Smooth muscle cell (in vitro differentiated cells): ENCODE measurements around the gene MAST1. TPM values are rescaled to one million over a fixed set of nuclear protein-coding genes. Genes with fewer than 3 reads are reported as not detected.
"Not testable (repeated sequence)": the region's sequence is repeated elsewhere in the genome, so short reads cannot be mapped to it uniquely, and the experiment has no call there.

ENCODE experiments used
- DNase-seq: peaks from one replicate; lab custom pipeline; 2025; ENCODE audit not compliant: unreplicated experiment; lab: John Stamatoyannopoulos, UW
- H2AFZ ChIP-seq: fragments of 200-600 bp; sonication (generic); 2 replicates; pipeline ENCODE4 v1.6.0; 2016; ENCODE audit warnings: antibody characterized with exemption, low read depth, mild to moderate bottlenecking
- H3F3A ChIP-seq: fragments of 200-600 bp; sonication (generic); 2 replicates; pipeline ENCODE4 v1.6.0; 2017; ENCODE audit warnings: antibody characterized with exemption, low read depth
- H3K27ac ChIP-seq: fragments of 200-600 bp; sonication (generic); 2 replicates; pipeline ENCODE4 v1.5.1; 2016; ENCODE audit warnings: low read depth, mild to moderate bottlenecking
- H3K27me3 ChIP-seq: fragments of 200-600 bp; sonication (generic); 2 replicates; pipeline ENCODE4 v1.6.1; 2016; ENCODE audit warnings: low read depth, mild to moderate bottlenecking
- H3K36me3 ChIP-seq: fragments of 200-600 bp; sonication (generic); 2 replicates; pipeline ENCODE4 v1.5.1; 2016; ENCODE audit warnings: low read depth
- H3K4me1 ChIP-seq: fragments of 200-600 bp; sonication (generic); 2 replicates; pipeline ENCODE4 v1.5.1; 2016; ENCODE audit warnings: low read depth
- H3K4me2 ChIP-seq: fragments of 200-600 bp; sonication (generic); 2 replicates; pipeline ENCODE4 v1.6.0; 2016; ENCODE audit warnings: mild to moderate bottlenecking
- H3K4me3 ChIP-seq: fragments of 200-600 bp; sonication (generic); 2 replicates; pipeline ENCODE4 v1.5.1; 2016; ENCODE audit warnings: mild to moderate bottlenecking
- H3K79me2 ChIP-seq: fragments of 200-600 bp; sonication (generic); 2 replicates; pipeline ENCODE4 v1.6.0; 2016; ENCODE audit warnings: low read depth, mild to moderate bottlenecking
- H3K9ac ChIP-seq: fragments of 200-600 bp; sonication (generic); 2 replicates; pipeline ENCODE4 v1.6.0; 2016; ENCODE audit warnings: low read depth
- H3K9me3 ChIP-seq: fragments of 200-600 bp; sonication (generic); replicated peaks from 2 replicates; pipeline ENCODE4 v1.5.1; 2016; ENCODE audit warnings: low read depth
- H4K20me1 ChIP-seq: fragments of 200-600 bp; sonication (generic); 2 replicates; pipeline ENCODE4 v1.6.0; 2016; ENCODE audit warnings: low read depth
- WGBS: methylation state at CpG from one replicate; pipeline ENCODE4 v1.1.7; 2016; ENCODE audit warnings: low lambda C conversion rate; 5-methylcytosine and 5-hydroxymethylcytosine counted together
- polyA plus RNA-seq: library from polyadenylated mRNA; unstranded; fragments of >200 nt; fragmentation: Nextera tagmentation; extraction: Ambion mirVana; gene quantifications from 2 replicates; pipeline ENCODE4 v1.2.1, GENCODE V29; 2016
- total RNA-seq: library from RNA; depleted of rRNA; stranded (reverse); fragments of >200 nt; gene quantifications from 2 replicates; pipeline ENCODE4 v1.2.3, GENCODE V29; 2014
- TF ChIP-seq, protein P1 (sequence below): fragments of 200-600 bp; sonication (generic); IDR thresholded peaks from 2 replicates; pipeline ENCODE4 v1.5.1; 2017; ENCODE audit warnings: borderline replicate concordance, mild to moderate bottlenecking, antibody characterized with exemption; ENCODE audit not compliant: insufficient read depth, poor library complexity, severe bottlenecking

MAST1 gene
- total and polyA plus RNA-seq, 2 experiments from 2014 or later: 2.7 to 3.2 TPM

DNA sequence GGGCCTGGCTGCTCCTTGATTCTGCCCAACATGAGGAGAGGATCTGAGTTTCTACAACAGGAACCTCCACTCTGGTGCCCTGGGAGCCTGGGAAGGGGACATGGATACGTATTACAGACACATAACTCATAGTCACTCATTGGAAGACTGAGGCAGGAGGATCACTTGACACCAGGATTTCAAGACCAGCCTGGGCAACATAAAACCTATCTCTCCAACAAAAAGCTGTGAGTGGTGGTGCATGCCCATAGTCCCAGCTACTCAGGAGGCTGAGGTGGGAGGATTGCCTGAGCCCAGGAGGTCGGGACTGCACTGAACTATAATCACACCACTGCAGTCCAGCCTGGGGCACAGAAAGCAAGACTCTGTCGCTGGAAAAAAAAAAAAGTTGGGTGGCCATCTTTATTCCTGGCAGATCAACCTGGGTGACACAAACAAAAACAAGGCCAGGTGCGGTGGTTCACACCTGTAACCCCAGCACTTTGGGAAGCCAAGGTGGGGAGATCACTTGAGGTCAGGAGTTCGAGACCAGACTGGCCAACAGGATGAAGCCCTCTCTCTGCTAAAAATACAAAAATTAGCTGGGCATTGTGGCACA, 49.8 kb downstream of the MAST1 start:
- H3K9me3 ChIP-seq: no peaks in the 10 kb centered on the region
- 78% methylated on average over 5 of the region's 5 CpGs for WGBS
- H3K27me3 ChIP-seq: peaks cover 18% of the 10 kb centered on the region
- no peak for DNase-seq
- no peaks in the 10 kb centered on the region for H3F3A ChIP-seq
- H3K36me3 ChIP-seq: no peaks in the 10 kb centered on the region
- H3K4me1 ChIP-seq: no peaks in the 10 kb centered on the region
- H4K20me1 ChIP-seq: no peaks in the 10 kb centered on the region
- H3K79me2 ChIP-seq: no peaks in the 10 kb centered on the region
- TF ChIP-seq, protein P1, sequence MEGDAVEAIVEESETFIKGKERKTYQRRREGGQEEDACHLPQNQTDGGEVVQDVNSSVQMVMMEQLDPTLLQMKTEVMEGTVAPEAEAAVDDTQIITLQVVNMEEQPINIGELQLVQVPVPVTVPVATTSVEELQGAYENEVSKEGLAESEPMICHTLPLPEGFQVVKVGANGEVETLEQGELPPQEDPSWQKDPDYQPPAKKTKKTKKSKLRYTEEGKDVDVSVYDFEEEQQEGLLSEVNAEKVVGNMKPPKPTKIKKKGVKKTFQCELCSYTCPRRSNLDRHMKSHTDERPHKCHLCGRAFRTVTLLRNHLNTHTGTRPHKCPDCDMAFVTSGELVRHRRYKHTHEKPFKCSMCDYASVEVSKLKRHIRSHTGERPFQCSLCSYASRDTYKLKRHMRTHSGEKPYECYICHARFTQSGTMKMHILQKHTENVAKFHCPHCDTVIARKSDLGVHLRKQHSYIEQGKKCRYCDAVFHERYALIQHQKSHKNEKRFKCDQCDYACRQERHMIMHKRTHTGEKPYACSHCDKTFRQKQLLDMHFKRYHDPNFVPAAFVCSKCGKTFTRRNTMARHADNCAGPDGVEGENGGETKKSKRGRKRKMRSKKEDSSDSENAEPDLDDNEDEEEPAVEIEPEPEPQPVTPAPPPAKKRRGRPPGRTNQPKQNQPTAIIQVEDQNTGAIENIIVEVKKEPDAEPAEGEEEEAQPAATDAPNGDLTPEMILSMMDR: no peak
- no peak overlapping the region for H2AFZ ChIP-seq
- H3K4me3 ChIP-seq: no peak overlapping the region
- no peak overlapping the region for H3K27ac ChIP-seq
- no peak overlapping the region for H3K9ac ChIP-seq
- no peak overlapping the region for H3K4me2 ChIP-seq

- H3K4me3 ChIP-seq: peak overlapping the region; percentile 76
- H3K9ac ChIP-seq: not testable (repeated sequence)
These were observed 52.0 kb downstream of the MAST1 start for GRCh38 chr19:12890299-12890786.

DNA sequence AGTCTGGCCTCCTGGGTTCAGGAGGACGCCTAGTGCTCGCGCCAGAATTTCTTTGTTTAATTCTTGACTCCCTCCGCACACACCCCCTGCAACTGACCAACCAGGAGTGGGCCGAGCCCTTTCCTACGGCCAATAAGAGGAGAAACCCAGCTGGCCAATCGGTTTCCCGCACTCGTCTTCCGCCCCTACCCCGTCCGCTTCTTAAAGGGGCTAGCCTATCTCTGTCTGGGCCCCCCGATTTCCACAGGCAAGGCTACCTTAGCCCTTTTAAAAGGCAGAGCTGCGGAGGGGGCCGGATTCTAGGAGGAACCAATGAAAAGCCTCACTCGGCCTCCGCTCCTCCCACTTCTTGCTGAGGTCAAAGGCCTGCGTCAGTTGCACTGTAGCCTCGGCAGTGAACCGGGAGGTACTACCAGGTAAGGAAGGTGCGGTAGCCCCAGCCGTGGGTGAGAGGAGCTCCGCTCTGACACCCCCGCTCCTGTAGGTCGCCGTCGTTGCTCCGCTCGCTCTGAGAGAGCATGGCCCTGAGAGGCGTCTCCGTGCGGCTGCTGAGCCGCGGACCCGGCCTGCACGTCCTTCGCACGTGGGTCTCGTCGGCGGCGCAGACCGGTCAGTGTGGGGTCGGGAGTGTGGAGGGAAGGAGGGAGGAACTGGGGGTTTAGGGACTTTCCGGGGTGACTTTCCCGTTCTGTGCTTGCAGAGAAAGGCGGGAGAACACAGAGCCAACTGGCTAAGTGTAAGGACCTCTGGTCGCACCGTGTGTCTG, 52.7 kb downstream of the MAST1 start, which contains the start of gene GCDH:
TSS of gene GCDH (plus strand) at position 374 of the 766 bp plus-strand sequence. CDS start at position 519, 145 bp downstream.
- WGBS: 2% methylated on average over 43 of the region's 49 CpGs
- H3K36me3 ChIP-seq: no peaks in the 10 kb centered on the region
- H3K4me2 ChIP-seq: peak within 1 kb of the TSS; percentile 92
- H3F3A ChIP-seq: no peaks in the 10 kb centered on the region
- H3K79me2 ChIP-seq: no peaks in the 10 kb centered on the region
- H2AFZ ChIP-seq: peak within 1 kb of the TSS; percentile 76
- TF ChIP-seq, protein P1: no peak
- H3K27me3 ChIP-seq: peaks cover 3% of the 10 kb centered on the region
- H3K27ac ChIP-seq: peak within 1 kb of the TSS; percentile 6
- H3K4me1 ChIP-seq: no peaks in the 10 kb centered on the region
- no peaks in the 10 kb centered on the region for H3K9me3 ChIP-seq
- peak within 1 kb of the TSS; percentile 70 for H3K9ac ChIP-seq
- no peaks in the 10 kb centered on the region for H4K20me1 ChIP-seq
- peak; percentile 80 for DNase-seq
- peak within 1 kb of the TSS; percentile 76 for H3K4me3 ChIP-seq

More at GRCh38 chr19:12890299-12890786, 52.0 kb downstream of the MAST1 start:
- H2AFZ ChIP-seq: peak overlapping the region; percentile 68
- H3K27me3 ChIP-seq, H3K9me3 ChIP-seq, H3K4me1 ChIP-seq, H3F3A ChIP-seq, H3K27ac ChIP-seq, H4K20me1 ChIP-seq, H3K36me3 ChIP-seq, DNase-seq, H3K79me2 ChIP-seq: not testable (repeated sequence)
- 35% methylated on average over 10 of the region's 10 CpGs for WGBS
- peak overlapping the region; percentile 92 for H3K4me2 ChIP-seq

GRCh38 chr19:12891553-12892021, 53.3 kb downstream of the MAST1 start:
- DNase-seq: no peak
- Histone ChIP-seq H3K36me3 (no peaks in the 10 kb centered on the region), H3K27me3 (no peaks in the 10 kb centered on the region), H3K27ac (no peak overlapping the region), H3K79me2 (no peaks in the 10 kb centered on the region), H2AFZ (no peak overlapping the region), H4K20me1 (no peaks in the 10 kb centered on the region), H3F3A (no peaks in the 10 kb centered on the region), H3K4me1 (no peaks in the 10 kb centered on the region), H3K9me3 (no peaks in the 10 kb centered on the region), H3K4me2 (peak overlapping the region; percentile 92), H3K4me3 (peak overlapping the region; percentile 76), H3K9ac (peak overlapping the region; percentile 70)
- TF ChIP-seq, protein P1: no peak
- WGBS: 18% methylated on average over 26 of the region's 26 CpGs
